HCT116 (cell line): ENCODE results near the gene IL1RAPL2. TPM values are rescaled to one million over a fixed set of nuclear protein-coding genes. Genes with fewer than 3 reads are reported as not detected.
"Not testable (repeated sequence)": the region's sequence is repeated elsewhere in the genome, so short reads cannot be mapped to it uniquely, and the experiment has no call there.

ENCODE experiments used
- ATAC-seq: fragments of 200-7000 bp; cut with Tn5 transposase; 2 replicates; pipeline ENCODE4 v1.9.1; 2020; ENCODE audit warnings: mild to moderate bottlenecking, moderate library complexity
- BruUV-seq: library from RNA; stranded (reverse); fragments of 400-500 nt; replicated peaks from 2 replicates; lab custom pipeline; 2021; lab: Mats Ljungman, UMichigan
- CTCF ChIA-PET: fragments of 300-600 bp; sonication (Branson Sonifier 250); formaldehyde crosslinking; loops from one replicate; lab custom pipeline; 2021; ENCODE audit warnings: antibody characterized with exemption; lab: Charles Lee
- POLR2A ChIA-PET: fragments of 300-600, 350-600 bp; sonication (Branson Sonifier 250); formaldehyde crosslinking; loops from one replicate; lab custom pipeline; 2021; ENCODE audit warnings: antibody characterized with exemption; lab: Charles Lee
- RAD21 ChIA-PET, 2 experiments: fragments of 300-600 bp; sonication (Branson Sonifier 250); formaldehyde crosslinking; loops; one replicate each; lab custom pipeline; 2023; ENCODE audit warnings: low total read pairs in 2 of 2; ENCODE audit not compliant: uncharacterized antibody in 2 of 2, unreplicated experiment in 2 of 2, low non-redundant PET in 1 of 2; lab: Charles Lee
- DNase-seq: peaks from one replicate; pipeline ENCODE4 v3.0.0-alpha.2; 2010; ENCODE audit warnings: low read depth, low spot score
- H2AFZ ChIP-seq: fragments of 200-600 bp; shearing (Covaris generic), sonication (generic); 2 replicates; pipeline ENCODE4 v1.6.1; 2017; ENCODE audit warnings: low read depth, mixed run types, mixed read lengths, antibody characterized with exemption, low read length; ENCODE audit not compliant: poor library complexity, severe bottlenecking
- H3K27ac ChIP-seq: 2 replicates; pipeline ENCODE4 v1.5.1; 2012; ENCODE audit warnings: low read depth, low read length
- H3K27me3 ChIP-seq: fragments of 200-600 bp; sonication (generic); 2 replicates; pipeline ENCODE4 v1.6.1; 2016; ENCODE audit warnings: mixed run types, low read length, mixed read lengths; ENCODE audit not compliant: insufficient read depth
- H3K36me3 ChIP-seq, 2 experiments: fragments of 200-500 bp in 1 of 2; fragments of 200-600 bp in 1 of 2; sonication (Bioruptor generic) in 1 of 2; sonication (generic) in 1 of 2; 2 replicates each; pipeline versions ENCODE4 v1.5.1 to v1.6.1; 2014 to 2016; ENCODE audit warnings: low read length in 2 of 2, inconsistent platforms in 1 of 2, mixed read lengths in 1 of 2, mixed run types in 1 of 2; ENCODE audit not compliant: insufficient read depth in 2 of 2, control insufficient read depth in 1 of 2
- H3K4me1 ChIP-seq, 2 experiments: fragments of 200-600 bp in 1 of 2; sonication (generic) in 1 of 2; 2 replicates each; pipeline versions ENCODE4 v1.5.1 to v1.6.1; 2012 to 2017; ENCODE audit warnings: low read length in 2 of 2, inconsistent platforms in 1 of 2, mild to moderate bottlenecking in 1 of 2, mixed read lengths in 1 of 2, mixed run types in 1 of 2, moderate library complexity in 1 of 2; ENCODE audit not compliant: insufficient read depth in 2 of 2, control insufficient read depth in 1 of 2
- H3K4me2 ChIP-seq: fragments of 200-600 bp; sonication (generic); 2 replicates; pipeline ENCODE4 v1.6.1; 2017; ENCODE audit warnings: mixed run types, low read length, mixed read lengths
- H3K4me3 ChIP-seq, 2 experiments: fragments of 200-600 bp in 1 of 2; sonication (generic) in 1 of 2; replicated peaks in 1 of 2; 2 replicates each; pipeline ENCODE4 v1.5.1; 2011 to 2016; ENCODE audit warnings: low read length in 2 of 2, control low read depth in 1 of 2, low read depth in 1 of 2, mild to moderate bottlenecking in 1 of 2, mixed read lengths in 1 of 2, mixed run types in 1 of 2
- H3K79me2 ChIP-seq: fragments of 200-600 bp; sonication (generic); 2 replicates; pipeline ENCODE4 v1.6.1; 2017; ENCODE audit warnings: mild to moderate bottlenecking, mixed run types, low read length, moderate library complexity, mixed read lengths; ENCODE audit not compliant: insufficient read depth
- H3K9ac ChIP-seq: fragments of 200-600 bp; sonication (generic); 2 replicates; pipeline ENCODE4 v1.6.1; 2016; ENCODE audit warnings: low read length, mixed read lengths
- H3K9me2 ChIP-seq: fragments of 200-600 bp; sonication (generic), shearing (Covaris generic); 2 replicates; pipeline ENCODE4 v1.6.1; 2017; ENCODE audit warnings: mixed run types, mild to moderate bottlenecking, moderate library complexity; ENCODE audit not compliant: insufficient read depth
- H3K9me3 ChIP-seq, 2 experiments: fragments of 200-500 bp in 1 of 2; fragments of 200-600 bp in 1 of 2; sonication (Bioruptor generic) in 1 of 2; sonication (generic) in 1 of 2; 2 replicates each; pipeline ENCODE4 v1.6.1; 2014 to 2017; ENCODE audit warnings: low read length in 2 of 2, mixed read lengths in 2 of 2, inconsistent platforms in 1 of 2, low read depth in 1 of 2, mild to moderate bottlenecking in 1 of 2, mixed run types in 1 of 2, moderate library complexity in 1 of 2; ENCODE audit not compliant: control insufficient read depth in 1 of 2, insufficient read depth in 1 of 2
- H4K20me1 ChIP-seq: fragments of 200-600 bp; sonication (generic), shearing (Covaris generic); 2 replicates; pipeline ENCODE4 v1.6.1; 2017; ENCODE audit warnings: mixed run types, mild to moderate bottlenecking, moderate library complexity; ENCODE audit not compliant: insufficient read depth
- EZH2phosphoT487 ChIP-seq: fragments of 200-600 bp; IDR thresholded peaks from 2 replicates; pipeline ENCODE4 v1.6.1; 2018; ENCODE audit warnings: antibody characterized with exemption, borderline replicate concordance
- FOSL1 ChIP-seq: IDR thresholded peaks from 2 replicates; pipeline ENCODE4 v1.6.1; 2012; ENCODE audit warnings: low read depth
- RAD21 ChIP-seq: IDR thresholded peaks from 2 replicates; pipeline ENCODE4 v1.6.1; 2012; ENCODE audit warnings: low read depth, mild to moderate bottlenecking
- YY1 ChIP-seq: IDR thresholded peaks from 2 replicates; pipeline ENCODE4 v1.6.1; 2011; ENCODE audit warnings: low read length, low read depth, moderate library complexity, mild to moderate bottlenecking; ENCODE audit not compliant: insufficient replicate concordance; ENCODE audit errors: extremely low read depth
- intact Hi-C: fragments of 100-400 bp; cut with micrococcal nuclease; formaldehyde crosslinking; loops from 2 replicates; pipeline ENCODE4 v1.10.0; 2022
- total RNA-seq: library from RNA; stranded (reverse); gene quantifications from one replicate; pipeline ENCODE4 v1.2.1, GENCODE V29; 2021; ENCODE audit not compliant: unreplicated experiment
- TF ChIP-seq, protein P1 (sequence below), 3 experiments: fragments of 200-600 bp in 1 of 3; sonication (generic) in 1 of 3; IDR thresholded peaks in 2 of 3; conservative IDR thresholded peaks in 1 of 3; 2 replicates each; pipeline ENCODE4 v1.5.1; 2012 to 2017; ENCODE audit warnings: low read depth in 2 of 3, low read length in 2 of 3, antibody characterized with exemption in 1 of 3, borderline replicate concordance in 1 of 3, control low read depth in 1 of 3, mild to moderate bottlenecking in 1 of 3, mixed read lengths in 1 of 3, mixed run types in 1 of 3, moderate library complexity in 1 of 3; ENCODE audit not compliant: insufficient read depth in 1 of 3

IL1RAPL2 gene
- total RNA-seq, 1 experiment from 2014 or later, result not detected

DNA sequence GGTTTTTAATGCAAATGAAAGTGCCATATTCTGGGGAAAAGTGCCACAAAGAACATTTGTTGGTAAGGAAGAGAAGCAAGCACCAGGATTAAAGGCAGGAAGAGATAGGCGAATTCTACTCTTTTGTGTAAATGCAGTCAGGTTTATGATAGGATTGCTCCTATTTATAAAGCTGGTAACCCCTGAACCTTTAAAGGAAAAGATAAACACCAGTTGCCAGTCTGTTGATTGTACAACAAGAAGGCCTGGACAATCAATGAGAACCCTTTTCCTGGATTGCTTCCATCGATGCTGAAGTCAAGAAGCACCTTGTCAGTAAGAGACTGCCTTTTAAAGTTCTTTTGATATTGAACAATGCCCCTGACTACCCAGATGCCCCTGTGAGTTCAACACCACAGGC is 1098.2 kb downstream of the IL1RAPL2 start:
- no peak overlapping the region for H2AFZ ChIP-seq
- intact Hi-C loops, result no loop called here
- no peak for DNase-seq
- no peaks in the 10 kb centered on the region for H3K27me3 ChIP-seq
- H3K4me2 ChIP-seq, result no peak overlapping the region
- H4K20me1 ChIP-seq, result no peaks in the 10 kb centered on the region
- H3K4me3 ChIP-seq, result no peak overlapping the region
- ChIA-PET RAD21 (no interaction called here), CTCF (no interaction called here), POLR2A (no interaction called here)
- no peaks in the 10 kb centered on the region for H3K9me2 ChIP-seq
- H3K36me3 ChIP-seq, result no peaks in the 10 kb centered on the region
- H3K79me2 ChIP-seq, result no peaks in the 10 kb centered on the region
- no TSS peak for BruUV-seq
- no peak for TF ChIP-seq FOSL1
- TF ChIP-seq, protein P1, sequence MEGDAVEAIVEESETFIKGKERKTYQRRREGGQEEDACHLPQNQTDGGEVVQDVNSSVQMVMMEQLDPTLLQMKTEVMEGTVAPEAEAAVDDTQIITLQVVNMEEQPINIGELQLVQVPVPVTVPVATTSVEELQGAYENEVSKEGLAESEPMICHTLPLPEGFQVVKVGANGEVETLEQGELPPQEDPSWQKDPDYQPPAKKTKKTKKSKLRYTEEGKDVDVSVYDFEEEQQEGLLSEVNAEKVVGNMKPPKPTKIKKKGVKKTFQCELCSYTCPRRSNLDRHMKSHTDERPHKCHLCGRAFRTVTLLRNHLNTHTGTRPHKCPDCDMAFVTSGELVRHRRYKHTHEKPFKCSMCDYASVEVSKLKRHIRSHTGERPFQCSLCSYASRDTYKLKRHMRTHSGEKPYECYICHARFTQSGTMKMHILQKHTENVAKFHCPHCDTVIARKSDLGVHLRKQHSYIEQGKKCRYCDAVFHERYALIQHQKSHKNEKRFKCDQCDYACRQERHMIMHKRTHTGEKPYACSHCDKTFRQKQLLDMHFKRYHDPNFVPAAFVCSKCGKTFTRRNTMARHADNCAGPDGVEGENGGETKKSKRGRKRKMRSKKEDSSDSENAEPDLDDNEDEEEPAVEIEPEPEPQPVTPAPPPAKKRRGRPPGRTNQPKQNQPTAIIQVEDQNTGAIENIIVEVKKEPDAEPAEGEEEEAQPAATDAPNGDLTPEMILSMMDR (IDR thresholded peaks at IDR 0.05 in 2 of 3, conservative IDR thresholded peaks at IDR 0.05 in 1 of 3; ENCODE audit: borderline replicate concordance in 1 of 3, insufficient read depth in 1 of 3, low read depth in 2 of 3, low read length in 2 of 3), result no peak
- no peak for TF ChIP-seq YY1
- TF ChIP-seq EZH2phosphoT487, result no peak
- no peak for TF ChIP-seq RAD21
- H3K4me1 ChIP-seq, result no peaks in the 10 kb centered on the region
- H3K9me3 ChIP-seq, result no peaks in the 10 kb centered on the region
- H3K27ac ChIP-seq, result no peak overlapping the region
- H3K9ac ChIP-seq, result no peak overlapping the region
- ATAC-seq, result no peak

DNA sequence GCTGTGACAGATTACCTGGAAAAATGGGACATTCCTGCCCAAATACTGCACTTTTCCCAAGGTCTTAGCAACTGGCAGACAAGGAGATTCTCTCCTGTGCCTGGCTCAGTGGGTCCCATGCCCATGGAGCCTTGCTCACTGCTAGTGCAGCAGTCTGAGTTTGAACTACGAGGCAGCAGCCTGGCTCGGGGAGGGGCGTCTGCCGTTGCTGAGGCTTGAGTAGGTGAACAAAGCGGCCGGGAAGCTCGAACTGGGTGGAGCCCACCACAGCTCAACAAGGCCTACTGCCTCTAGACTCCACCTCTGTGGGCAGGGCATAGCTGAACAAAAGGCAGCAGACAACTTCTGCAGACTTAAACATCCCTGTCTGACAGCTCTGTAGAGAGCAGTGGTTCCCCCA is 1118.3 kb downstream of the IL1RAPL2 start:
- H3K4me1 ChIP-seq, ATAC-seq, DNase-seq, H3K9me2 ChIP-seq, H3K9me3 ChIP-seq, H3K27me3 ChIP-seq, intact Hi-C loops, H3K27ac ChIP-seq, H2AFZ ChIP-seq, CTCF ChIA-PET, H3K9ac ChIP-seq, H3K4me2 ChIP-seq, H4K20me1 ChIP-seq, H3K79me2 ChIP-seq, POLR2A ChIA-PET, RAD21 ChIA-PET, H3K36me3 ChIP-seq, BruUV-seq, H3K4me3 ChIP-seq: not testable (repeated sequence)
